CD4-positive, alpha-beta T cell treated with Interleukin-21 for 1 hour (primary cell): ENCODE measurements around the gene CCDC91.
"Not testable (repeated sequence)": the region's sequence is repeated elsewhere in the genome, so short reads cannot be mapped to it uniquely, and the experiment has no call there.

Experiments used
- DNase-seq: peaks from one replicate; pipeline ENCODE4 v3.0.0-alpha.2; 2020

The CCDC91 gene

DNA sequence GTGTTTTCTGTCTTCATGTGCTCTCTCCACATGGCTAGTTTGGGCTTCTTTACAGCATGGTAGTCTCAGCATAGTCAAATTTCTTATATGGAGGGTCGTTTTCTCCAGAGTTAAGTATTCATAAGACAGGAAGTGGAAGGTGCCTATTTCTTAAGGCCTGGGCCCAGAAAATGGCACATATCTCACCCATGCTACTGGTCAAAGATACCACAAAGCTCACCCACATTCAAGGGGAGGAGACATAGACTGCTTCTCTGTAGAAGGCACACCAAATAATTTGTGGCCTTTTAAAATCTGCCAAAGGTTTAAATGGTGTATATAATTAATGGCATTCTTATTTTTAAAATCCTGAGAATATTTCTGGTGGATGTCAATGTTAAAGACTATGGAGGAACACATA is 44.8 kb downstream of the CCDC91 start:
- no peak for DNase-seq

- no peak for DNase-seq
These were observed 45.7 kb downstream of the CCDC91 start for GRCh38 chr12:28235985-28236384.

- no peak for DNase-seq
These were observed 47.2 kb downstream of the CCDC91 start for GRCh38 chr12:28237423-28237822.

DNA sequence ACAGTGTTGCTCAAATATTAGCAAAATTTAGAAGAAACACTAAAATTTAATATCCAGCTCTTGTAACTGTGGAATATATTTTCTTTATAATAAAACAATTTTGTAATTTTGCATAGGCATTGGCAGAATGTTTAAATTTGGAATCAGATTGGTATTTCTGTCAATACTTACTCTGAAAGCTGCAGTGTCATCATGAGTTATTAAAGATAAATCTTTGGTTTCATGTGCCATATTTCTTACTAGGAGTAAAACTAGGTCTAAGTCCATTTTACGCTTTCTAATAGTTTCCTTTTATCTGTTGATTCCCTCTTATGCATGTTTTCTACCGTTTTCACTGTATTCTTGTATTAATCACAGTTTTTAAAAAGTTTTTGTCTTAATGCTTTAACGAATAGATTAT is 49.7 kb downstream of the CCDC91 start:
- DNase-seq: no peak

- DNase-seq: no peak
These were observed 50.6 kb downstream of the CCDC91 start for GRCh38 chr12:28240853-28241252.

GRCh38 chr12:28242129-28242495 is 51.9 kb downstream of the CCDC91 start:
- DNase-seq: no peak

GRCh38 chr12:28242496-28243309 is 52.4 kb downstream of the CCDC91 start:
- DNase-seq: no peak

DNA sequence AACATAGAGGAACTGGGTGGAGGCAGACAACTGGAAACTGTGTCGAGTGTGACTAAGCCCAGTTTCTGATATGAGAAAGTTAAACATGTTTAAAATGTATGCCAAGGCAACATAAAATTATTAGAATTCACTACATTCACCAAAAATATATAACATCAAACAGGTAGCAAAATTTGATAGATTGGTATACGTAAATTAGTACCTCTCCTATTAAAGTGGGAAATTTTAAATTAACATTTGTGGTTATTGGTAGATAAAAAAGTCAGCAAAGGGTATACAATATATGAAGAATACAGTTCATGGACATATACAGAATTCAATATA is 53.0 kb downstream of the CCDC91 start:
- no peak for DNase-seq

- DNase-seq: no peak
These were observed 57.5 kb downstream of the CCDC91 start for GRCh38 chr12:28247806-28248205.

GRCh38 chr12:28248555-28249145 is 58.4 kb downstream of the CCDC91 start:
- DNase-seq: no peak

GRCh38 chr12:28253161-28253641 is 62.9 kb downstream of the CCDC91 start:
- peak; percentile 56 for DNase-seq

GRCh38 chr12:28257411-28257810 is 67.2 kb downstream of the CCDC91 start:
- no peak for DNase-seq

DNA sequence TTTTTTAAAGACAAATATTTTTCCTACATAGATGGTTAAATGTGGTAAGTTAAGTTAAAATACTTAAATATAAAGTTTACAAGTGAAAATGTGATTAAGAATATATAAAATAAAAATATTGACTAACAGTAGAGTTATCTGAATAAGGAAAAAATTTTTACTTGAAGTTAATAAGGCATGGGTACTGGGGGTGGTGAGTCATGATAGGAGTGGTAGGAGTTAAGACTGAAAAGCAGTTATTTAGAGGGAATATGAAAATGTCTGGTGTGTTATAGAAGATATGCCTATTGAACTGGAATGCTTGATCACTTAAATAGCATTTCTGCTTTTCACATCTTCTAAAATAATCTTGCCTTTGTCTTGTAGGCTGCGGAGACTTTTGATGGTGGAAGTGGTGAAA is 68.7 kb downstream of the CCDC91 start:
- no peak for DNase-seq

- DNase-seq: no peak
These were observed 75.3 kb downstream of the CCDC91 start for GRCh38 chr12:28265435-28266042.

- DNase-seq: not testable (repeated sequence)
These were observed 77.8 kb downstream of the CCDC91 start for GRCh38 chr12:28267920-28268607.

DNA sequence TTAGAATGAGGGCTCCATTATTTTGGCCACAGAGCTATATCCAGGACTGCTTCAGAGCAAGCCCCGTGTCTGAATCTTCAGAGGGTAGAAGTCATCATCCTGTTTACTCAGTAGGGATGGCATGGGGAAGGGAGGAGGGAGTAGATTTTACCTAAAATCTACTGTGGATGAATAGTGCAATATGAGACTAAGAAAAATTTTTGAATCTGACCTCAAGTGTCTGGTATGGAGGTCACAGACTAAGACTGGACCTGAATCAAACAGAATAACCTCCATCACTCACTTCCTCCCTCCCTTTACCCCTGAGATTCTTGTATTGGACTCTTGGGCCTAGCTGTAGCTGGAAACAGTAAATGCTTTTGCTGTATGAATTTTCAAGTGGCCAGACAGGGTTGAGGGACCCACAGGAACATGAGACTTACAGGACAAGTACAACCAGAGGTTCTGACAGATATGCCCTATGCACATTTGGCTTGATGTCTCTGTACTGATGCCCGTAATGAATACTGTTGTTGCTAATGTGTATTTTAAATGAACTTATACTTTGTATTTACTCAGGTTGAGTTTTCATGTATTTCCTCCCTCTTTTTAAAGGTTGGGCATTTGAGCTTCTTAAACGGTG is 78.5 kb downstream of the CCDC91 start:
- no peak for DNase-seq

DNA sequence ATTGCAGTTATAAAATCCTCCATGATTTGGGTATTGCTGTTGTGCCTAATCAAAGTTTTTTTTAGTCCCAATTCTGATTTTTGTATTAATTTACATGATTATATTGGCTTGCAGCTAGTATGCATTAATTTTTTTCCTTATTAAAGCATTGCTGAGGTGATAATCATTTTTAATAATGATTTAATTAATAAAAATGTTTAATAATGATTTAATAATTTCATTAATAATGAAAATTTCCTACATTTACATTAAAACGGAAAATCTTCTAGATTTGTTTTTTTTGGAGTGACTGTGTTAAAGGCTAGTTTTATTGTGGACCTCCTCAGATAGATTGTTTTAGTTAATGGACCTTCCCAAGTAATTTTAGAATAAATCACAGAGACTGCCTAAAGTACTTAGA is 79.6 kb downstream of the CCDC91 start:
- DNase-seq: no peak

GRCh38 chr12:28278499-28278898 is 88.2 kb downstream of the CCDC91 start:
- DNase-seq: no peak

- no peak for DNase-seq
These were observed 88.7 kb downstream of the CCDC91 start for GRCh38 chr12:28278960-28279359.

DNA sequence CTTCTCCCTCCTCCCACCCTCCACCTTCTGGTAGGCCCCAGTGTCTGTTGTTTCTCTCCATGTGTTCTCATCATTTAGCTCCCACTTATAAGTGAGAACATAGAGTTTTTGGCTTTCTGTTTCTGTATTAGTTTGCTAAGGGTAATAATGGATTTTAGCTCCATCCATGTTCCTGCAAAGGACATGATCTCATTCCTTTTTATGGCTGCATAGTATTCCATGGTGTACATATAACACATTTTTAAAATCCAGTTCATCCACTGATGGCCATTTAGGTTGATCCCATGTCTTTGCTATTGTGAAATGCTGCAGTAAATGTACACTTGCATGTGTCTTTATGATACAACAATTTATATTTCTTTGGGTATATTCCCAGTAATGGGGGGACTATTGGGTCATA is 96.1 kb downstream of the CCDC91 start:
- no peak for DNase-seq

DNA sequence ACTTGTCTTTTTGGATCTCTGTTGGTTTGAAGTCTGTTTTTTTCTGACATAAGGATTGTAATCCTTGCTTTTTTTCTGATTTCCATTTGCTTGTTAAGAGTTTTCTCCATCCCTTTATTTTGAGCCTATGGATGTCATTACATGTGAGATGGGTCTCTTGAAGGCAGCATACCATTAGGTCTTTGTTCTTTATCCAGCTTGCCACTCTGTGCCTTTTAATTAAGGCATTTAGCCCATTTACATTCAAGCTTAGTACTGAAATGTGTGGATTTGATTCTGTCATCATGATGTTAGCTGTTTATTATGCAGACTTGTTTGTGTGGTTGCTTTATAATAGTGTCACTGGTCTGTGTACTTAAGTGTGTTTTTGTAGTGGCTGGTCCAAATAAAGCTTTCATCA is 100.0 kb downstream of the CCDC91 start:
- DNase-seq: no peak

GRCh38 chr12:28292699-28293098 is 102.4 kb downstream of the CCDC91 start:
- no peak for DNase-seq

DNA sequence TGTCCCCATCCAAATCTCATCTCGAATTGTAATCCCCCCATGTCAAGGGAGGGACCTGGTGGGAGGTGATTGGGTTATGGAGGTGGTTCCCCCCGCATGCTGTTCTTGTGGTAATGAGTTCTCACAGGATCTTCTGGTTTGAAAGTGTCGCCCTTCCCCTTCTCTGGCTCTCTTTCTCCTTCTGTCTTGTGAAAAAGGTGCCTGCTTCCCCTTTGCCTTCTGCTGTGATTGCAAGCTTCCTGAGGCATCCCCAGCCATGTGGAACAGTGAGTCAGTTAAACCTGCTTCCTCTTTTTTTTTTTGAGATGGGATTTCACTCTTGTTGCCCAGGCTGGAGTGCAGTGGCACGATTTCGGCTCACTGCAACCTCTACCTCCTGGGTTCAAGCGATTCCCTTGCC is 104.0 kb downstream of the CCDC91 start:
- DNase-seq: no peak
